ENCODE data around the gene POLE. TPM values are rescaled to one million over a fixed set of nuclear protein-coding genes. Genes with fewer than 3 reads are reported as not detected.

Gene POLE
- total RNA-seq, 4 donors from 2014 or later, result 15.8 to 60.8 (median 27.1) TPM

DNA sequence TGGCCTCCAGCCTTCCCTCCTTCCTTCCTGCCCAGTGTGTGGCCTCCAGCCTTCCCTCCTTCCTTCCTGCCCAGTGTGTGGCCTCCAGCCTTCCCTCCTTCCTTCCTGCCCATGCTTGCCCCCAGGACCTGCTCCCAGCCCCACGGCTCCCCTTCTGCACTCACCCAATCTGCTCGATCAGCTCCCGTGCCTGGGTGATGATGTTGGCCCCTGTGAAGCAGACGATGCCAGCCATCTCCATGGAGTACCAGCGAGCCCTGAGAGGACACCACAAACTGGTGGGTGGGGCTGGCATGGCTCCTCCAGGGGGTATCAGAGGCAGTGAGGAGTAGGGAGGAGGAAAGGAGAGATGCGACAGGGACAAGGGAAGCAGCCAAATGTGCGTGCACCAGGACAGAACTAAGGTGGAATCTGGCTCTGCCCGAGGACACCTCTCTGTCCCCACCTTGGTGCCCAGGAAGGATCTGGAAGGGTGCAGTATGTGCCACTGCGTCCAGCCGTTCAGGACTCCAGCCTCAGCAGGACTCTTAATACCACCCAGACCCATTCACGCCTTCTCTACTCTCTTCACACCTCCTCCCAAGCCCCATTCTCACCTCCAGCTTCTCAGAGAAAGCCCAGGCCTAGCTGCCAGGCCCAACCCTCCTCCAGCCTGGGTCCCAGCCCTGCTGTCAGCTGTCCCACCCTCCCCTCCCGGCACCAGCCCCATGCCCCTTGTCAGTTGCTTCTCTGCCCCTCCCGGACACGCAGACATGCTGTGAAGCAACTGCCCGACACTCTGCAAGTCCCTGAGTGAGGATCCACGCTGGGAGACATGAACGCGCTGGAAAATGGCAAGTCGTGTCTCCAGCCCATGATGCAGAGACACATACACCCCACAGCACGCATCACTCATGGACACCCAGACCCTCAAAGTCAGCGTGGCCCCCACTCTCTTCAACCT, 22.7 kb downstream of the POLE start:
- DNase-seq (ENCODE audit: low spot score) (no peak), ATAC-seq (ENCODE audit: low FRiP score) (no peak)
- TF ChIP-seq CTCF (IDR thresholded peaks at IDR 0.05), result no peak

DNA sequence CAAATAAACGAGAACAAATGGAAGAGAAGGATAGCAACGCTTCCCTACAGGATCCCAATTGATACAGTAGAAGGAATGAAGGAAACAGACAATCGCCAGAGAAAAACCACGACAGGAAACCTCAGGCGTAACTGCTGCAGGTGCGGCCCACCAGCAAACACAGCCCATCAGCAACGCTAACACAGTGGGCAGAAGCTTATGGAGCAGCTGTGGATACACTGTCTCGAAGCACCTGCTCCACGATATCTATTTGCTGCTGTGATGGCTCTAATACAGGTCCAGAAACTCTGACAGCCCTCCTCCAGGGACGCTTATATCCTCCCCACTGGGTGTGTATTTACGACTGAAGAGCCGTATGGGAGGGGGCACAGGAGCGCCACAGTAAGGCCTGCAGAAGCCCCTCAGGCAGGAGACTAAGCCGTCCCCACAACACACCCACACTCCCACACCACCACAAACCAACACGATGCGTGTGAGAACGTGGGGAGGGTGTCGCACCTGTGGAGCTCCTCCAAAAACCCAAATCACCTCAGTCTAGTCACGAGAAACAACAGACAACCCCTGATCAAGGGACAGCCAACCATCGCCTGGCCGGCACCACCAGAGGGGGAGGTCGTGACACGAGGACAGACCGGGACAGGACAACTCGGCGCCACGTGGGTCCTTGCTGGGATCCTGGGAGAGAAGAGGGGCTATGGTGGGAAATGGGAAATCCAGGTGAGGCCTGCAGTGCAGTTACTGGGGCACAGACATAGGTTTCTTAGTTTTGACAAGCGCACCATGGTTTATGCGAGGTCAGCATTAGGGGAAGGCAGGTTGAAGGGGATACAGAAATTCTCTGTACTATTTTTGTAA, 24.0 kb downstream of the POLE start:
- no peak for DNase-seq (ENCODE audit: low spot score)
- no peak for TF ChIP-seq CTCF (IDR thresholded peaks at IDR 0.05)
- no peak for ATAC-seq (ENCODE audit: low FRiP score)

DNA sequence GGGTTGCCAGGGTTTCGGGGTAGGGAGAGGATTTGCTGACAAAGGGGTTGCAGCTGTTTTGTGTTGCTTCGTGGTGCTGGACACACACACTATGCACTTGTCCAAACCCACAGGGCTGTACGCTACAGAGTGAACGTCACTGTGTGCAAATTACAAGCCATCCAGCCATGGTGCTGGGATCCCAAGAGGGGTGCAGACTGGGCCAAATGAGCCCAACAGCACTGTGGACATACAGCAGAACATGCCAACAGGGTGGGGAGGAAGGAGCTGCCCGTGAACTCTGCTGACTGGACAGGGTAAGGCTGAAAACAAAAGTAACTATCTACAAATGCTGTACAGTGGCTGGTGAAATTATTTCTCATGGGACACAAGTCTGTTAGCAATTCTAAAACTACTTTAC, 25.2 kb downstream of the POLE start:
- no peak for ATAC-seq (ENCODE audit: low FRiP score)
- no peak for DNase-seq (ENCODE audit: low spot score)
- TF ChIP-seq CTCF (IDR thresholded peaks at IDR 0.05), result no peak

DNA sequence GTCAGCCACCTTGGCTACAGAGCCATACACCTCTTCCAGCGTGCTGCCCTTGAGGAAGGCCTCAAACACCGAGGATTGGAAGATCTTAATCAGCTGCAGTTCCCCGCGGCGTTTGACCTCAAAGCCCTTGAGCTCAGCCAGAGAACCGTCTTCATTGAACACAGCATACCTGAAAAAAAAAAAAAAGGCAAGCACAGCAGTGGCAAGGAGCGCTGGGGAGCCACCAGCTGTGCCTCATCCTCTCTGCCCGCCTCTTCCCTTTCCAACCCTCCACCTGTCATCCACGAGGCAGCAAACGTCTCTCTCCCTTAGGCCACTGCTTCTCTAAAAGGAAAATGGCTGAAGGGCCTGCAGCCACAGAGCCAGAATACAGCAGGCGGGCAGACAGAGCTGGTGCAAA, 26.1 kb downstream of the POLE start:
- ATAC-seq (ENCODE audit: low FRiP score), result no peak
- no peak for TF ChIP-seq CTCF (IDR thresholded peaks at IDR 0.05)
- no peak for DNase-seq (ENCODE audit: low spot score)

DNA sequence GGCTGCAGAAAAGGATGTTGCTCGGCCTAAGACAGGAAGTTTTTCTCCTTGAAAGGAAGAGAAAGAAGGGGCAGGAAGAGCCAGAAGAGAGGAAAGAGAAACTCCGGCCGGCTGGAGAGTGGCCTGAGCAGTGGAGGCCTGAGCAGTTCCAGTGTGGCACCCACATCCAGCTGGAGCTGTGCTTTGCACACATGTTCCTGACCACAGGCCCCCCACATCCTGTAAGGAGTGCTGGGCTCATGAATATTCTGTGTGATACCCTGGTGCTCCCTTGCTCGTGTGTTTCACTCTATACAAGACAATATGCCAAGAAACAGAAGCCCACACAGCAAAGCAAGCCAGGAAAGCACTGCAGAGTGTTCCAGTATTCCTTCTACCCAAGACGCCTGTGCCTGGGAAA, 27.1 kb downstream of the POLE start:
- TF ChIP-seq CTCF (IDR thresholded peaks at IDR 0.05), result no peak
- DNase-seq (ENCODE audit: low spot score) (no peak), ATAC-seq (ENCODE audit: low FRiP score) (no peak)

DNA sequence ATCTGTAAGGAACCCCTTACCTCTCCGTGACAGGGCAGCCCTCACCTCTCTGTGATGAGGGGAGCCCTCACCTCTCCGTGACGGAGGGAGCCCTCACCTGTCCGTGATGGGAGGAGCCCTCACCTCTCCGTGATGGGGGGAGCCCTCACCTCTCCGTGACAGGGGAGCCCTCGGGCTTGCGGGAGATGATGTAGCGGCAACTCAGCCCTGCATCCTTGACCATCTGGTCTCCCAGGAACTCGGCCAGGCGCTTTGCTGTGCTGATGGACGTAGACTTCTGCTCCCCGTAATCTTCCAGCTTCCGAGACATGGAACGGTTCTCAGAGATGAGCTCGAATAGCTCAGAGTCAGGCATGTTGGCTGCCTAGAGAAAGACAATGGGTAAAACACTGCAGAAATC, 28.0 kb downstream of the POLE start:
- ATAC-seq (ENCODE audit: low FRiP score) (no peak), DNase-seq (ENCODE audit: low spot score) (no peak)
- no peak for TF ChIP-seq CTCF (IDR thresholded peaks at IDR 0.05)

Measured in omental fat pad (tissue), 4 donors.